OCI-LY7 (cell line): ENCODE results near the gene CCDC141. TPM values are rescaled to one million over a fixed set of nuclear protein-coding genes. Genes with fewer than 3 reads are reported as not detected.

Experiments used
- BruUV-seq: library from RNA; stranded (reverse); fragments of 400-500 nt; replicated peaks from 2 replicates; lab custom pipeline; 2021; lab: Mats Ljungman, UMichigan
- CTCF ChIA-PET: fragments of 300-600 bp; sonication (Branson Sonifier 250); formaldehyde crosslinking; loops from one replicate; lab custom pipeline; 2022; ENCODE audit warnings: antibody characterized with exemption; ENCODE audit not compliant: unreplicated experiment; lab: Charles Lee
- POLR2A ChIA-PET: fragments of 300-600 bp; sonication (Branson Sonifier 250); formaldehyde crosslinking; loops from one replicate; lab custom pipeline; 2022; ENCODE audit warnings: antibody characterized with exemption; lab: Charles Lee
- DNase-seq: peaks from one replicate; pipeline ENCODE4 v3.0.0-alpha.2; 2015; ENCODE audit warnings: low spot score
- H2AFZ ChIP-seq: fragments of 200-600 bp; sonication (generic), shearing (Covaris generic); 2 replicates; pipeline ENCODE4 v1.6.1; 2014; ENCODE audit warnings: mild to moderate bottlenecking, antibody characterized with exemption, low read length, moderate library complexity
- H3K27ac ChIP-seq: fragments of 200-600 bp; sonication (generic); 2 replicates; pipeline ENCODE4 v1.5.1; 2014; ENCODE audit warnings: mixed run types, low read depth, mild to moderate bottlenecking, moderate library complexity, low read length, inconsistent platforms; ENCODE audit not compliant: poor library complexity, severe bottlenecking
- H3K36me3 ChIP-seq: fragments of 200-600 bp; sonication (generic); 2 replicates; pipeline ENCODE4 v1.6.1; 2014; ENCODE audit warnings: mild to moderate bottlenecking, antibody characterized with exemption, low read length, moderate library complexity, mixed read lengths; ENCODE audit not compliant: insufficient read depth
- H3K4me1 ChIP-seq: fragments of 200-600 bp; sonication (generic); 2 replicates; pipeline ENCODE4 v1.5.1; 2014; ENCODE audit warnings: mild to moderate bottlenecking, low read length; ENCODE audit not compliant: insufficient read depth, poor library complexity, severe bottlenecking
- H3K4me2 ChIP-seq: fragments of 200-600 bp; sonication (generic); 2 replicates; pipeline ENCODE4 v1.6.1; 2014; ENCODE audit warnings: mild to moderate bottlenecking, low read length
- H3K4me3 ChIP-seq: fragments of 200-600 bp; sonication (generic); 2 replicates; pipeline ENCODE4 v1.5.1; 2014; ENCODE audit warnings: mild to moderate bottlenecking, low read depth, low read length; ENCODE audit not compliant: poor library complexity, severe bottlenecking
- H3K79me2 ChIP-seq: fragments of 200-600 bp; sonication (generic); 2 replicates; pipeline ENCODE4 v1.6.1; 2016; ENCODE audit warnings: low read depth, mild to moderate bottlenecking, low read length, moderate library complexity, mixed read lengths; ENCODE audit not compliant: insufficient read depth
- H3K9me2 ChIP-seq: fragments of 200-600 bp; sonication (generic); 2 replicates; pipeline ENCODE4 v1.6.1; 2016; ENCODE audit warnings: mild to moderate bottlenecking, low read length, mixed read lengths; ENCODE audit not compliant: insufficient read depth
- H3K9me3 ChIP-seq: fragments of 200-600 bp; sonication (generic); 2 replicates; pipeline ENCODE4 v1.6.1; 2014; ENCODE audit warnings: mild to moderate bottlenecking, mixed run types, low read length, mixed read lengths
- H4K20me1 ChIP-seq: fragments of 200-600 bp; sonication (generic); 2 replicates; pipeline ENCODE4 v1.6.1; 2014; ENCODE audit warnings: mild to moderate bottlenecking, antibody characterized with exemption, low read length, moderate library complexity, mixed read lengths; ENCODE audit not compliant: insufficient read depth
- EZH2phosphoT487 ChIP-seq: fragments of 200-600 bp; sonication (generic); IDR thresholded peaks from 2 replicates; pipeline ENCODE4 v1.6.1; 2018; ENCODE audit warnings: low read depth, borderline replicate concordance, mild to moderate bottlenecking, mixed run types, antibody characterized with exemption, low read length, moderate library complexity, mixed read lengths
- intact Hi-C: fragments of 100-400 bp; cut with micrococcal nuclease; formaldehyde crosslinking; loops from one replicate; pipeline ENCODE4 v1.10.0; 2022; ENCODE audit not compliant: unreplicated experiment
- total RNA-seq, 2 experiments: library from RNA; depleted of rRNA in 1 of 2; stranded (reverse); fragments of >200 nt in 1 of 2; shearing (Covaris generic) in 1 of 2; gene quantifications; 2 replicates each; pipeline ENCODE4 v1.2.3, GENCODE V29; 2014 to 2022
- TF ChIP-seq, protein P1 (sequence below): fragments of 200-600 bp; sonication (generic); conservative IDR thresholded peaks from 2 replicates; pipeline ENCODE4 v1.5.1; 2014; ENCODE audit warnings: mild to moderate bottlenecking, antibody characterized with exemption, low read length, moderate library complexity, mixed read lengths

The CCDC141 gene
- total RNA-seq, 2 experiments from 2014 or later = 0.32 TPM; not detected in 1

DNA sequence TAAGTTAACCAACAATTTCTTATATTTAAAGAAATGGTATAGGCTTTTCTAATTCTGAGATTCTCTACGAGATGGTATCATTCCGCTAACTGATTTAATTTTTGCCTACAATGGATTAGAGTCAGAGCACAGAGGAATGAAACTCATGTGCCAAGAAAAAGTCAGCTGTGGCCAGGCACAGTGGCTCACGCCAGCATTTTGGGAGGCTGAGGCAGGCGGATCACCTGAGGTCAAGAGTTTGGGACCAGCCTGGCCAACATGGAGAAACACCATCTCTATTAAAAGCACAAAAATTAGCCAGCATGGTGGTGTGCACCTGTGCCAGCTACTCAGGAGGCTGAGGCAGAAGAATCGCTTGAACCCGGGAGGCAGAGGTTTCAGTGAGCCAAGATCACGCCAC is 225.8 kb downstream of the CCDC141 start:
- H3K27ac ChIP-seq = no peak overlapping the region
- no peak overlapping the region for H3K4me3 ChIP-seq
- H2AFZ ChIP-seq = no peak overlapping the region
- TF ChIP-seq EZH2phosphoT487 = no peak
- TF ChIP-seq, protein P1, sequence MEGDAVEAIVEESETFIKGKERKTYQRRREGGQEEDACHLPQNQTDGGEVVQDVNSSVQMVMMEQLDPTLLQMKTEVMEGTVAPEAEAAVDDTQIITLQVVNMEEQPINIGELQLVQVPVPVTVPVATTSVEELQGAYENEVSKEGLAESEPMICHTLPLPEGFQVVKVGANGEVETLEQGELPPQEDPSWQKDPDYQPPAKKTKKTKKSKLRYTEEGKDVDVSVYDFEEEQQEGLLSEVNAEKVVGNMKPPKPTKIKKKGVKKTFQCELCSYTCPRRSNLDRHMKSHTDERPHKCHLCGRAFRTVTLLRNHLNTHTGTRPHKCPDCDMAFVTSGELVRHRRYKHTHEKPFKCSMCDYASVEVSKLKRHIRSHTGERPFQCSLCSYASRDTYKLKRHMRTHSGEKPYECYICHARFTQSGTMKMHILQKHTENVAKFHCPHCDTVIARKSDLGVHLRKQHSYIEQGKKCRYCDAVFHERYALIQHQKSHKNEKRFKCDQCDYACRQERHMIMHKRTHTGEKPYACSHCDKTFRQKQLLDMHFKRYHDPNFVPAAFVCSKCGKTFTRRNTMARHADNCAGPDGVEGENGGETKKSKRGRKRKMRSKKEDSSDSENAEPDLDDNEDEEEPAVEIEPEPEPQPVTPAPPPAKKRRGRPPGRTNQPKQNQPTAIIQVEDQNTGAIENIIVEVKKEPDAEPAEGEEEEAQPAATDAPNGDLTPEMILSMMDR = no peak
- no peaks in the 10 kb centered on the region for H3K9me2 ChIP-seq
- POLR2A ChIA-PET = interaction anchor here (1.1 kb wide), 1 partner anchor 9 kb away, joined by 3 read pairs; no protein-coding TSS in a partner anchor
- no peaks in the 10 kb centered on the region for H3K9me3 ChIP-seq
- no TSS peak for BruUV-seq
- no peak for DNase-seq
- CTCF ChIA-PET = no interaction called here
- H4K20me1 ChIP-seq = no peaks in the 10 kb centered on the region
- H3K36me3 ChIP-seq = no peaks in the 10 kb centered on the region
- no peaks in the 10 kb centered on the region for H3K79me2 ChIP-seq
- no peak overlapping the region for H3K4me2 ChIP-seq
- no peaks in the 10 kb centered on the region for H3K4me1 ChIP-seq
- intact Hi-C loops = no loop called here

DNA sequence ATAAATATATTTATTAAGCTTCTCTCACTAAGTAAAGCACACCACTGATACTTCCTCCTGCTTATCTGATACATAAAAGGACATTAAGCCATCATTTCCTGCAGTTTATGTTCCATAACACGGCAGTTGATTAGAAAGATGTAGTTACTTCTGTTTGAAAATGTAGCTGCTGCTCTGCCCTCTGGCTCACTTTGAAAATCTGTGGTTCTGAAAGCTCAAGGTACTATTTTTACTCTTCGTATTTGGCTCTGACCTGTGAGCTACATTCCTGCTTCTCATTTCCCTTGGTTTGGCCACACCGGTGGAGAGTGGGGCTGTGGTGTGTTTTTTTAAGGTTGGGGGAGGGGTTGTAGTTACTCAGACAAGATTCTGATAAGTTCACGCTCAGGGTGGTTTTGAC is 229.9 kb downstream of the CCDC141 start:
- no peak for DNase-seq
- Histone ChIP-seq H3K79me2 (no peaks in the 10 kb centered on the region), H2AFZ (no peak overlapping the region), H3K9me2 (no peaks in the 10 kb centered on the region), H4K20me1 (no peaks in the 10 kb centered on the region), H3K4me1 (no peaks in the 10 kb centered on the region), H3K36me3 (no peaks in the 10 kb centered on the region), H3K27ac (no peak overlapping the region), H3K4me3 (no peak overlapping the region), H3K4me2 (no peak overlapping the region), H3K9me3 (no peaks in the 10 kb centered on the region)
- intact Hi-C loops = no loop called here
- ChIA-PET POLR2A (interaction anchor here (0.6 to 0.7 kb wide), 2 partner anchors 8 to 183 kb away, joined by 3 to 4 read pairs; no protein-coding TSS in a partner anchor), CTCF (interaction anchor here (0.6 to 0.9 kb wide), 2 partner anchors 91 to 362 kb away, joined by 3 read pairs; no protein-coding TSS in a partner anchor)
- BruUV-seq = no TSS peak
- TF ChIP-seq, protein P1 = no peak
- TF ChIP-seq EZH2phosphoT487 = no peak

DNA sequence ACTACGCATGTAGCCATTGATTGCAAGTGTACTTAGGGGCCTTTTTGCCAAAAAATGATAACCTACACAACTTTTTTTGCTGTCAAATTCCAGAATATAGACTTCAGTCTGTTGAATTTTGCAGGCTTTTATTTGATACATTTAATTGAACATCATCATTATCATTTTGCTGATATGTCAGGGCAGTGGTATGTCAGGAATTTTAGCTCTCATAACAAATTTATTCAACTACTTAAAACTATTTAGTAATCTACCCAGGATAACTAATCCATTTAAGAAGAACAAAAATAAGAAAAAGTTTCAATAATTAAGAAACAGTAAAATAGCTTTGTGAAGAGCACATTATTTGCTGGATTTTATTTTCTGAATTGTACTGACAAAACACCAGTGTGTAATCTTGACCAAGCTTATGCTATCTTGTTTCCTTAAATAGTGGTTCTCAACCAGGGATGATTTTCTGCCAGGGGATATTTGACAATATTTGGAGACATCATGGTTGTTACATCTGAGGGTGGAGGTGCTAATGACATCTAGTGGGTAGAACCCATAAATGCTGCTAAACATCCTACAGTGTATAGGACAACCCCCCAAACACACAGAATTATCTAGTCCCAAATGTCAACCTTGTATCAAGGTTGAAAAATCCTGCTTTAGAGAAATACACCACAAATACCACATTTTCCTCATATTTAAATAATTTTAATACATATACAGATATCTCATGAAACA is 230.6 kb downstream of the CCDC141 start:
- no peaks in the 10 kb centered on the region for H3K9me2 ChIP-seq
- no peak overlapping the region for H3K27ac ChIP-seq
- H3K9me3 ChIP-seq = no peaks in the 10 kb centered on the region
- DNase-seq = no peak
- intact Hi-C loops = no loop called here
- POLR2A ChIA-PET = no interaction called here
- CTCF ChIA-PET = interaction anchor here (0.6 to 0.9 kb wide), 2 partner anchors 92 to 362 kb away, joined by 3 read pairs; no protein-coding TSS in a partner anchor
- H3K4me3 ChIP-seq = no peak overlapping the region
- no peak overlapping the region for H3K4me2 ChIP-seq
- H3K36me3 ChIP-seq = no peaks in the 10 kb centered on the region
- H4K20me1 ChIP-seq = no peaks in the 10 kb centered on the region
- H3K79me2 ChIP-seq = no peaks in the 10 kb centered on the region
- BruUV-seq = no TSS peak
- H3K4me1 ChIP-seq = no peaks in the 10 kb centered on the region
- no peak overlapping the region for H2AFZ ChIP-seq
- TF ChIP-seq, protein P1 = no peak
- no peak for TF ChIP-seq EZH2phosphoT487
